BJ (cell line): ENCODE data around the gene GTF2H4. TPM values are rescaled to one million over a fixed set of nuclear protein-coding genes. Genes with fewer than 3 reads are reported as not detected.

ENCODE experiments used
- CTCF ChIA-PET: fragments of 350-600 bp; formaldehyde crosslinking; extraction: SDS; loops from one replicate; lab custom pipeline; 2021; ENCODE audit warnings: antibody characterized with exemption, inconsistent platforms; lab: Yijun Ruan, JAX
- POLR2A ChIA-PET: fragments of 300-600 bp; sonication (Branson Sonifier 250); formaldehyde crosslinking; extraction: SDS; loops from one replicate; lab custom pipeline; 2021; ENCODE audit warnings: antibody characterized with exemption; lab: Charles Lee
- DNase-seq: peaks from one replicate; pipeline ENCODE4 v3.0.0-alpha.2; 2011; ENCODE audit warnings: low read depth
- H3K27me3 ChIP-seq: 2 replicates; pipeline ENCODE4 v1.6.0; 2011; ENCODE audit warnings: low read length; ENCODE audit not compliant: control insufficient read depth, insufficient read depth
- H3K36me3 ChIP-seq: 2 replicates; pipeline ENCODE4 v1.5.1; 2011; ENCODE audit warnings: low read length; ENCODE audit not compliant: control insufficient read depth, insufficient read depth
- H3K4me3 ChIP-seq: 2 replicates; pipeline ENCODE4 v1.5.1; 2011; ENCODE audit warnings: low read depth, mild to moderate bottlenecking, control low read depth, low read length
- polyA plus RNA-seq: library from polyadenylated mRNA; depleted of rRNA; stranded (reverse); fragments of >200 nt; gene quantifications from 2 replicates; pipeline ENCODE4 v1.2.3, GENCODE V29; 2011
- TF ChIP-seq, protein P1 (sequence below): IDR thresholded peaks from 2 replicates; pipeline ENCODE4 v1.5.1; 2011; ENCODE audit warnings: low read depth, mild to moderate bottlenecking, control low read depth, inconsistent platforms, low read length, moderate library complexity; ENCODE audit not compliant: insufficient read depth

The GTF2H4 gene
- polyA plus RNA-seq, 1 experiment = 28.2 TPM

DNA sequence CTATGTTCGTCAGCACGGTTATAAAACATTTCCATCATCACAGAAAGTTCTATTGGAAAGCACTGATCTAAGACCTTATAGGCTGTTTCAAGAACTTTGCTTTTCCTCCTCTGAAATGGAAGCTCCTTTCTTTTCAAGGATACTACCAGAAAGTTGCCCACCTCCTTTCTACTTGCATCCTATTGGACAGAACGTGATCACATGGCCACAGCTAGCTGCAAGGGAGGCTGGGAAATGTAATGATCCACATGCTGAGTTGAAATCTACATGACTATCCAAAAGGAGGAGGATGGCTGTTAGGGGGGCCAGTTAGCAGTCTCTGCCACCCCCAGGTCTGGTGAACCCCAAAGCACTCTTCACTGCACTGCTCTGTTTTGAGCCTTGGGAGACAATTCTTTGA, 20.7 kb downstream of the GTF2H4 start:
- Histone ChIP-seq H3K36me3 (peaks cover 5% of the 10 kb centered on the region), H3K4me3 (no peak overlapping the region), H3K27me3 (no peaks in the 10 kb centered on the region; the same call in 1 of the 2 replicates)
- TF ChIP-seq, protein P1, sequence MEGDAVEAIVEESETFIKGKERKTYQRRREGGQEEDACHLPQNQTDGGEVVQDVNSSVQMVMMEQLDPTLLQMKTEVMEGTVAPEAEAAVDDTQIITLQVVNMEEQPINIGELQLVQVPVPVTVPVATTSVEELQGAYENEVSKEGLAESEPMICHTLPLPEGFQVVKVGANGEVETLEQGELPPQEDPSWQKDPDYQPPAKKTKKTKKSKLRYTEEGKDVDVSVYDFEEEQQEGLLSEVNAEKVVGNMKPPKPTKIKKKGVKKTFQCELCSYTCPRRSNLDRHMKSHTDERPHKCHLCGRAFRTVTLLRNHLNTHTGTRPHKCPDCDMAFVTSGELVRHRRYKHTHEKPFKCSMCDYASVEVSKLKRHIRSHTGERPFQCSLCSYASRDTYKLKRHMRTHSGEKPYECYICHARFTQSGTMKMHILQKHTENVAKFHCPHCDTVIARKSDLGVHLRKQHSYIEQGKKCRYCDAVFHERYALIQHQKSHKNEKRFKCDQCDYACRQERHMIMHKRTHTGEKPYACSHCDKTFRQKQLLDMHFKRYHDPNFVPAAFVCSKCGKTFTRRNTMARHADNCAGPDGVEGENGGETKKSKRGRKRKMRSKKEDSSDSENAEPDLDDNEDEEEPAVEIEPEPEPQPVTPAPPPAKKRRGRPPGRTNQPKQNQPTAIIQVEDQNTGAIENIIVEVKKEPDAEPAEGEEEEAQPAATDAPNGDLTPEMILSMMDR = no peak
- ChIA-PET CTCF (interaction anchor here (2.5 kb wide), 1 partner anchor 142 kb away, joined by 6 read pairs; no protein-coding TSS in a partner anchor), POLR2A (no interaction called here)
- DNase-seq = no peak

- POLR2A ChIA-PET = no interaction called here
- Histone ChIP-seq H3K27me3 (no peaks in the 10 kb centered on the region; the same call in 1 of the 2 replicates), H3K4me3 (no peak overlapping the region), H3K36me3 (peaks cover 5% of the 10 kb centered on the region)
- CTCF ChIA-PET = interaction anchor here (1.0 to 3.4 kb wide), 6 partner anchors 10 to 149 kb away, joined by 4 to 26 read pairs (median 9); partner anchors contain the start of genes MUCL3 and VARS2
- TF ChIP-seq, protein P1 = no peak
- no peak for DNase-seq
Observed at GRCh38 chr6:30930506-30930905, 22.5 kb downstream of the GTF2H4 start.

DNA sequence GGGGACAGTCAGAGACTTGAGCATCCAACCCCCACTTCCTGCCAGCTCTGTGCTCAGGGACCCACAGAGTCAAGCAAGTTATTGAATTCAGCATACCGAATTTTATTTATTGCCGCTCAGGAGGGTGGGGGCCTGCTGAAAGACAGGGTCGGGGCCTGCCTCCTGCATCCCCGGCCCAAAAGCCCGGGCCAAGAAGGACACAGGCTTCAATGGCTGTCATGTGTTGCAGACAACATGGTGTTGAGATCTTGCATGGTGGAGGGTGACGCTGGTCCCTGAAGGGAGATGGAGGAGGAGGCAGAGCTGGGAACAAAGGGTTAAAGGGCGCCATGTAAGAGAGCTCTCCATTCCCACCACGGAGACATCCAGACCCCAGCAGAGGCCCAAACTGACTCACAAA, 23.3 kb downstream of the GTF2H4 start:
- Histone ChIP-seq H3K27me3 (no peaks in the 10 kb centered on the region; the same call in 1 of the 2 replicates), H3K4me3 (no peak overlapping the region), H3K36me3 (peaks cover 2% of the 10 kb centered on the region)
- no peak for DNase-seq
- TF ChIP-seq, protein P1 = no peak
- ChIA-PET CTCF (interaction anchor here (0.9 to 3.4 kb wide), 6 partner anchors 10 to 148 kb away, joined by 4 to 26 read pairs (median 9); partner anchors contain the start of genes MUCL3 and VARS2), POLR2A (no interaction called here)

DNA sequence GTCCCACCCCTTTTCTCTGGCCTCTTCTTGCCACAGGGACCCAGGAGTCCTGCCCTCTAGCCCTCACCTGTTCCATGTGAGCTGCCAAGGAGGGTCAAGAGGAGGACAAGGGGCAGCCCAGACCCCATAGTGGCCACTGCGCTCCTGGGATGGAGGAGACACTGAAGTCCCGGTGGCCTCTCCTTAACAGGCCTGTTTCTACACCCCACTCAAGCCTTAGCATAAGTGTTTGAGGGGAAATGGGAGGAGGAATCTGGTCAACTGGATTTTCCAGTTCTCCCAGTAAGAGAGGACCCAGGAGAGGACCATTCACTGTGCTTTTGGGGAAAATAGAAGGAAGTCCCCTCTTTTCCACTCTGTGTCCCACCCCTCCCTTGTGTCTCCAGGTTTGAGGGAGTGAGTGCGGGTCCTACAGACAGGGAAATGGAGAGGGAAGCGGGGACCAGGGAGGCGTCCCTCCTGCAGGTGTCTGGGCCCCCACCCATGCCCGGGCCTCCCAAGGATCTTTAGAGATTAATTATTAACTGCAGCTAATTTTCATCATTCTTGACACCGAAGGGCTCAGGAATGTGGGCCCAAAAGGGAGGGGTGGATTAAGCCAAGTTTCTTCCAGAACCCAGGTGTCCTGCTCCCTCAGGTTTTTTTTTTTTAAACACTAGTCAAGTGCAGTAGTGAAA, 24.1 kb downstream of the GTF2H4 start, which contains the start of gene SFTA2:
Gene SFTA2 (minus strand): TSS at position 202 of the 677 bp plus-strand sequence. CDS start 74 bp downstream, at position 128.
- DNase-seq = no peak
- TF ChIP-seq, protein P1 = no peak
- no peaks in the 10 kb centered on the region; the same call in 1 of the 2 replicates for H3K27me3 ChIP-seq
- CTCF ChIA-PET = interaction anchor here (0.9 to 3.4 kb wide), 5 partner anchors 10 to 147 kb away, joined by 4 to 26 read pairs (median 12); partner anchors contain the start of genes MUCL3 and VARS2
- H3K36me3 ChIP-seq = no peaks in the 10 kb centered on the region
- POLR2A ChIA-PET = no interaction called here
- H3K4me3 ChIP-seq = no peak within 1 kb of the TSS

- CTCF ChIA-PET = no interaction called here
- Histone ChIP-seq H3K27me3 (peaks cover 2% of the 10 kb centered on the region; the same call in 1 of the 2 replicates), H3K4me3 (no peak overlapping the region), H3K36me3 (no peaks in the 10 kb centered on the region)
- TF ChIP-seq, protein P1 = no peak
- POLR2A ChIA-PET = no interaction called here
- no peak for DNase-seq
Observed at GRCh38 chr6:30932665-30933365, 24.8 kb downstream of the GTF2H4 start.
